Measurements from ENCODE around the gene NDUFS3.
"Not testable (repeated sequence)": the region's sequence is repeated elsewhere in the genome, so short reads cannot be mapped to it uniquely, and the experiment has no call there.

Gene NDUFS3

DNA sequence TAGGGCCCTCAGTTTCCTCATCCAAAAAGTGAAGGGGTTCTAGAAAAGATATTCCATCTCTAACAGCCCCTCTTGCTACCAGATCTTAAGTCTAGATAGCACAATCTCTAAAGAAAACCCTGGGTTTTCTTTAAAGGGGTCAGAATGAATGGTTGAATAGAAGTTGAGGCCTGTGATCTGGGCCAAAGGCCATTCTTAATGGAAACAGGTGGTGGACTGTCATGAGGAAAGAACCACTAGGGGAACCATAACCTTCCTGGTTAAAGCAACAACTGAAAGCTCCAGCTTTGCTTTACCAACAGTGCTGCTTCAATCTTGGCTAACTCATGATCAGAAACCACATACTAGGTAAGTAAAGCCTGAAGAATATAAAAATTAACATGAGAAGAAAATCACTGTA is 27.8 kb upstream of the NDUFS3 start:
- 0 out of 2 replicates have a peak, but pooled peaks have one; percentile 15 for TF ChIP-seq CTCF (IDR thresholded peaks at IDR 0.05; ENCODE audit: low read depth, low read length)
- H3K4me3 ChIP-seq (ENCODE audit: low read depth, low read length): peak overlapping the region; percentile 96

- peak overlapping the region; percentile 96 for H3K4me3 ChIP-seq (ENCODE audit: low read depth, low read length)
- no peak for TF ChIP-seq CTCF (IDR thresholded peaks at IDR 0.05; ENCODE audit: low read depth, low read length)
Measured at GRCh38 chr11:47552056-47552565, 26.8 kb upstream of the NDUFS3 start.

- peak; percentile 60 for TF ChIP-seq CTCF (IDR thresholded peaks at IDR 0.05; ENCODE audit: low read depth, low read length)
- H3K4me3 ChIP-seq (ENCODE audit: low read depth, low read length): peak within 1 kb of the TSS; percentile 96
Measured at GRCh38 chr11:47552566-47553405, 26.1 kb upstream of the NDUFS3 start, which contains the start of gene CELF1. Gene CELF1 (minus strand): TSS chr11:47553132. CDS start chr11:47499523, 53,609 bp downstream.

DNA sequence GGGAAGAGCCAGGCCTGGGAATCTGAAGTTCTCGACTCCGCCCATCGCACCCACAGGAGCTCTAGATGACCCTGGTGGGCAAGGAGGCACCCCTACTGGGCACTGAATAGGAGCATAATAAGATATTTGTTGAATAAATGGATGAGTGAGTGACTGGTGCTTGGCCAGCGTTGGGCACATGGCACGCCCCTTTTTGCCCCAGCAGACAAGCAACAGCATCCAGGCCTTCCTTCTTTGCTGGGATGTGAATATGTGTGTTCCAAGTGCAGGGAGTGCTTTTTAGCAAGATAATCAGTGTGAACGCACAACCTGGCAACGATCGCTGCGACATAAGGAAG is 25.5 kb upstream of the NDUFS3 start:
- TF ChIP-seq CTCF (IDR thresholded peaks at IDR 0.05; ENCODE audit: low read depth, low read length): no peak
- H3K4me3 ChIP-seq (ENCODE audit: low read depth, low read length): peak overlapping the region; percentile 96

GRCh38 chr11:47557004-47557403 is 21.9 kb upstream of the NDUFS3 start:
- not testable (repeated sequence) for H3K4me3 ChIP-seq (ENCODE audit: low read depth, low read length)

GRCh38 chr11:47558695-47559094 is 20.2 kb upstream of the NDUFS3 start:
- no peak overlapping the region for H3K4me3 ChIP-seq (ENCODE audit: low read depth, low read length)
- TF ChIP-seq CTCF (IDR thresholded peaks at IDR 0.05; ENCODE audit: low read depth, low read length): no peak

GRCh38 chr11:47560426-47560825 is 18.4 kb upstream of the NDUFS3 start:
- no peak for TF ChIP-seq CTCF (IDR thresholded peaks at IDR 0.05; ENCODE audit: low read depth, low read length)
- H3K4me3 ChIP-seq (ENCODE audit: low read depth, low read length): no peak overlapping the region

GRCh38 chr11:47562393-47562792 is 16.5 kb upstream of the NDUFS3 start:
- H3K4me3 ChIP-seq (ENCODE audit: low read depth, low read length): not testable (repeated sequence)

DNA sequence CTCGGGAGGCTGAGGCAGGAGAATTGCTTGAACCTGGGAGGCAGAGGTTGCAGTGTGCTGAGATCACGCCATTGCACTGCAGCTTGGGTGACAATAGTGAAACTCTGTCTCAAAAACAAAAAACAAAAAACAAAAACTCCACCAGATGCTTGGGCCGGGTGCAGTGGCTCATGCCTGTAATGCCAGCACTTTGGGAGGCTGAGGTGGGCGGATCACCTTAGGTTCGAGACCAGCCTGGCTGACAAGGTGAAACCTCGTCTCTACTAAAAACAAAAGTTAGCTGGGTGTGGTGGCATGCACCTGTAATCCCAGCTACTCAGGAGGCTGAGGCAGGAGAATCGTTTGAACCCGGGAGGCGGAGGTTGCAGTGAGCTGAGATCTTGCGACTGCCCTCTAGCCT is 14.5 kb upstream of the NDUFS3 start:
- not testable (repeated sequence) for H3K4me3 ChIP-seq (ENCODE audit: low read depth, low read length)

Data from WI38 (cell line).